H9 (cell line): ENCODE measurements around the gene MRPS34. TPM values are rescaled to one million over a fixed set of nuclear protein-coding genes. Genes with fewer than 3 reads are reported as not detected.

Experiments used
- DNase-seq: peaks from one replicate; pipeline ENCODE4 v3.0.0-alpha.2; 2017
- H2AFZ ChIP-seq: one replicate; pipeline ENCODE4 v1.6.1; 2013; ENCODE audit warnings: mild to moderate bottlenecking, low read length, control low read depth, moderate library complexity
- H2AK5ac ChIP-seq: 2 replicates; pipeline ENCODE4 v1.6.1; 2013; ENCODE audit warnings: low read length, control low read depth, mixed read lengths; ENCODE audit not compliant: insufficient read length
- H2BK120ac ChIP-seq: one replicate; pipeline ENCODE4 v1.6.1; 2013; ENCODE audit warnings: low read depth, mild to moderate bottlenecking, low read length, control low read depth, inconsistent platforms; ENCODE audit not compliant: poor library complexity, severe bottlenecking
- H2BK12ac ChIP-seq: 2 replicates; pipeline ENCODE4 v1.6.1; 2013; ENCODE audit warnings: low read length, control low read depth, mixed read lengths, low read depth; ENCODE audit not compliant: insufficient read length
- H2BK15ac ChIP-seq: 2 replicates; pipeline ENCODE4 v1.6.1; 2013; ENCODE audit warnings: low read depth, low read length, control low read depth
- H2BK20ac ChIP-seq: one replicate; pipeline ENCODE4 v1.6.1; 2013; ENCODE audit warnings: low read depth, mild to moderate bottlenecking, low read length, control low read depth, inconsistent platforms; ENCODE audit not compliant: poor library complexity, severe bottlenecking
- H2BK5ac ChIP-seq: 2 replicates; pipeline ENCODE4 v1.6.1; 2013; ENCODE audit warnings: low read length, control low read depth, mixed read lengths; ENCODE audit not compliant: insufficient read length
- H3K14ac ChIP-seq: 2 replicates; pipeline ENCODE4 v1.6.1; 2013; ENCODE audit warnings: low read length, control low read depth; ENCODE audit not compliant: insufficient read depth
- H3K18ac ChIP-seq: 2 replicates; pipeline ENCODE4 v1.6.1; 2013; ENCODE audit warnings: low read depth, mild to moderate bottlenecking, mixed read lengths, low read length, control low read depth; ENCODE audit not compliant: insufficient read length
- H3K23ac ChIP-seq: 2 replicates; pipeline ENCODE4 v1.6.1; 2013; ENCODE audit warnings: low read length, control low read depth, mixed read lengths, low read depth; ENCODE audit not compliant: insufficient read length
- H3K23me2 ChIP-seq: 2 replicates; pipeline ENCODE4 v1.6.1; 2013; ENCODE audit warnings: low read depth, mild to moderate bottlenecking, mixed read lengths, low read length, control low read depth; ENCODE audit not compliant: insufficient read length, poor library complexity, severe bottlenecking
- H3K27ac ChIP-seq: 2 replicates; pipeline ENCODE4 v1.5.1; 2013; ENCODE audit warnings: low read length, control low read depth, mixed read lengths, low read depth; ENCODE audit not compliant: insufficient read length
- H3K27me3 ChIP-seq: 2 replicates; pipeline ENCODE4 v1.6.1; 2013; ENCODE audit warnings: low read length, control low read depth, inconsistent platforms; ENCODE audit not compliant: insufficient read depth
- H3K4ac ChIP-seq: 2 replicates; pipeline ENCODE4 v1.6.1; 2013; ENCODE audit warnings: low read depth, mild to moderate bottlenecking, control low read depth, inconsistent platforms, low read length, moderate library complexity
- H3K4me1 ChIP-seq: 2 replicates; pipeline ENCODE4 v1.6.1; 2013; ENCODE audit warnings: low read length, control low read depth, inconsistent platforms; ENCODE audit not compliant: insufficient read depth
- H3K4me2 ChIP-seq: 2 replicates; pipeline ENCODE4 v1.6.1; 2013; ENCODE audit warnings: low read length, control low read depth, mixed read lengths; ENCODE audit not compliant: insufficient read length, insufficient read depth
- H3K56ac ChIP-seq: 2 replicates; pipeline ENCODE4 v1.6.1; 2013; ENCODE audit warnings: low read depth, mild to moderate bottlenecking, mixed read lengths, low read length, control low read depth; ENCODE audit not compliant: insufficient read length
- H3K79me1 ChIP-seq: 2 replicates; pipeline ENCODE4 v1.6.1; 2013; ENCODE audit warnings: low read depth, mild to moderate bottlenecking, moderate library complexity, low read length, control low read depth, inconsistent platforms; ENCODE audit not compliant: insufficient read depth, poor library complexity, severe bottlenecking
- H3K79me2 ChIP-seq: 2 replicates; pipeline ENCODE4 v1.6.1; 2013; ENCODE audit warnings: low read length, control low read depth, inconsistent platforms; ENCODE audit not compliant: insufficient read depth
- H3K9ac ChIP-seq: 2 replicates; pipeline ENCODE4 v1.6.1; 2013; ENCODE audit warnings: low read length, control low read depth, mixed read lengths; ENCODE audit not compliant: insufficient read length; ENCODE audit errors: extremely low read depth
- H3K9me3 ChIP-seq: one replicate; pipeline ENCODE4 v1.6.1; 2013; ENCODE audit warnings: low read depth, low read length, inconsistent platforms; ENCODE audit not compliant: control insufficient read depth
- H3T11ph ChIP-seq: one replicate; pipeline ENCODE4 v1.6.1; 2013; ENCODE audit warnings: mild to moderate bottlenecking, low read length, control low read depth, inconsistent platforms
- H4K20me1 ChIP-seq: one replicate; pipeline ENCODE4 v1.6.1; 2013; ENCODE audit not compliant: control insufficient read depth, insufficient read length, insufficient read depth
- H4K5ac ChIP-seq: 2 replicates; pipeline ENCODE4 v1.6.1; 2013; ENCODE audit warnings: low read depth, mild to moderate bottlenecking, mixed read lengths, low read length, control low read depth; ENCODE audit not compliant: insufficient read length
- H4K8ac ChIP-seq: replicated peaks from 2 replicates; pipeline ENCODE4 v1.6.1; 2013; ENCODE audit warnings: low read length, control low read depth, mixed read lengths, low read depth; ENCODE audit not compliant: insufficient read length
- H4K91ac ChIP-seq: 2 replicates; pipeline ENCODE4 v1.6.1; 2013; ENCODE audit warnings: low read depth, mild to moderate bottlenecking, moderate library complexity, mixed read lengths, low read length, control low read depth; ENCODE audit not compliant: insufficient read length
- H3K27ac Mint-ChIP-seq, 3 experiments: 2 replicates in 2 of 3; 3 replicates in 1 of 3; pipeline ENCODE4 v1.8.0; 2020 to 2021; ENCODE audit warnings: mixed read lengths in 3 of 3, mild to moderate bottlenecking in 1 of 3, moderate library complexity in 1 of 3
- H3K27me3 Mint-ChIP-seq: 2 replicates; pipeline ENCODE4 v1.8.0; 2021; ENCODE audit warnings: low read depth, mild to moderate bottlenecking, moderate library complexity, mixed read lengths
- H3K36me3 Mint-ChIP-seq, 3 experiments: 2 replicates in 2 of 3; 3 replicates in 1 of 3; pipeline ENCODE4 v1.8.0; 2020 to 2021; ENCODE audit warnings: low read depth in 3 of 3, mixed read lengths in 3 of 3; ENCODE audit not compliant: insufficient read depth in 1 of 3
- H3K4me1 Mint-ChIP-seq, 2 experiments: 2 replicates each; pipeline ENCODE4 v1.8.0; 2020; ENCODE audit warnings: mixed read lengths in 2 of 2
- H3K4me3 Mint-ChIP-seq, 2 experiments: 2 replicates in 1 of 2; 3 replicates in 1 of 2; pipeline ENCODE4 v1.8.0; 2020 to 2021; ENCODE audit warnings: mild to moderate bottlenecking in 2 of 2, mixed read lengths in 2 of 2, moderate library complexity in 1 of 2
- H3K9me3 Mint-ChIP-seq, 2 experiments: 2 replicates in 1 of 2; 3 replicates in 1 of 2; pipeline ENCODE4 v1.8.0; 2020; ENCODE audit warnings: mild to moderate bottlenecking in 2 of 2, mixed read lengths in 2 of 2, moderate library complexity in 1 of 2
- WGBS: extraction: QIAGEN DNeasy Blood & Tissue Kit; methylation state at CpG from one replicate; pipeline ENCODE4 v1.1.7; 2013; ENCODE audit warnings: missing lambda C conversion rate, low lambda C conversion rate, mixed read lengths; ENCODE audit not compliant: insufficient read length; ENCODE audit errors: extremely low coverage; 5-methylcytosine and 5-hydroxymethylcytosine counted together
- total RNA-seq: library from RNA; stranded (reverse); gene quantifications from 2 replicates; pipeline ENCODE4 v1.2.1, GENCODE V29; 2021
- TF ChIP-seq, protein P1 (sequence below): fragments of 200-600 bp; sonication (generic); conservative IDR thresholded peaks from 3 replicates; pipeline ENCODE4 v1.8.0; 2021; ENCODE audit warnings: antibody characterized with exemption, mild to moderate bottlenecking

Gene MRPS34
- total RNA-seq, 1 experiment from 2014 or later = 205 TPM

DNA sequence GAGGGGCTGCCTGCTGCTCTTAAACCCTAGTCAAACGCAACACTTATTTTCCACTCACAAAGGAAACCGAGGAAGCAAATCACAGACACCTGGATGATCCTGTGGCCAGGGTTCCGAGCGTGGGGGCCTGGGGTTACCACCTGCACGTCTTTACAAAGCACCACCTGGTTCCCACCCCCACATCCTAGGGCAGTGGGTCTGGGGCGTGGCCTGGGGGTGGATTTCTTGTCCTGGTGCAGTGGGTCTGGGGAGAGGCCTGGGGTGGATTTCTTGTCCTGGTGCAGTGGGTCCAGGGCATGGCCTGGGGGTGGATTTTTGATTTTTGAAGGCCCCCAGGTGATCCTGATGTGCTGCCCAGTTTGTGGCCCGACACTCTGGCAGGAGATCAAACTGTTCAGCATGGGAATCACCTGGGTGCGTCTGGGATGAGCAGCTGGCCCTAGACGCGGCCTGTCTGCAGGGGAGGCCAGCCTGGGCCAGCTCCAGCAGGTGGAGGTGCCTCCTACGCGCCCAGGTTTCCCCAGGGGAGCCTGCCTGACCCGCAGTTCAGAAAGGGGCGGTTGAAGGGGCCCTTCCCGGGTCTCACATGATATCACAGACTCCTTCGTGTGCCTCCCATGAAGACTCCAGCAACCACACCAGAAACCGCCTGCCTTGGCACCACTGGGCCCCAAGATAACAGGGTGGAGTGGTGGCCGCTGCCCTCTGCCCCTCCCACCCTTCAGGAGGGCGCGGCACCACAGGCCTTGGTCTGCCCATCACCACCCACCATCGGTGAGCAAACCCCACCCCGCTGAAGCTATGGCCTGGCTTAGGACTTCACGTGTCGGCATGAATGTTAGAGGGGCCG lies 47.4 kb upstream of the MRPS34 start:
- Histone ChIP-seq H3K27me3 (no peaks in the 10 kb centered on the region), H3K9ac (no peak overlapping the region), H3K23ac (no peak overlapping the region), H2BK5ac (no peak overlapping the region), H2BK20ac (no peak overlapping the region), H4K5ac (no peak overlapping the region), H2AK5ac (no peak overlapping the region), H2BK120ac (no peak overlapping the region), H3K18ac (no peak overlapping the region), H3K4me1 (no peaks in the 10 kb centered on the region), H4K20me1 (no peaks in the 10 kb centered on the region), H2BK12ac (no peak overlapping the region), H3K27ac (no peak overlapping the region), H4K91ac (no peak overlapping the region), H4K8ac (no peak overlapping the region), H3K23me2 (no peaks in the 10 kb centered on the region), H3K79me2 (no peaks in the 10 kb centered on the region), H2BK15ac (no peak overlapping the region), H3K4ac (no peak overlapping the region), H2AFZ (no peak overlapping the region), H3K4me2 (no peak overlapping the region), H3K14ac (no peak overlapping the region), H3T11ph (no peak overlapping the region), H3K79me1 (peaks cover 1% of the 10 kb centered on the region), H3K9me3 (no peaks in the 10 kb centered on the region), H3K56ac (no peak overlapping the region)
- H3K9me3 Mint-ChIP-seq = no peaks in the 10 kb centered on the region
- DNase-seq = no peak
- H3K27ac Mint-ChIP-seq = no peak overlapping the region
- H3K4me3 Mint-ChIP-seq = no peak overlapping the region
- no CpG with 5 or more reads among the region's 25 CpGs for WGBS
- H3K4me1 Mint-ChIP-seq = no peaks in the 10 kb centered on the region
- peaks cover 2% of the 10 kb centered on the region for H3K27me3 Mint-ChIP-seq
- peaks cover 2 to 13% (median 8%) of the 10 kb centered on the region in 3 experiments for H3K36me3 Mint-ChIP-seq
- TF ChIP-seq, protein P1, sequence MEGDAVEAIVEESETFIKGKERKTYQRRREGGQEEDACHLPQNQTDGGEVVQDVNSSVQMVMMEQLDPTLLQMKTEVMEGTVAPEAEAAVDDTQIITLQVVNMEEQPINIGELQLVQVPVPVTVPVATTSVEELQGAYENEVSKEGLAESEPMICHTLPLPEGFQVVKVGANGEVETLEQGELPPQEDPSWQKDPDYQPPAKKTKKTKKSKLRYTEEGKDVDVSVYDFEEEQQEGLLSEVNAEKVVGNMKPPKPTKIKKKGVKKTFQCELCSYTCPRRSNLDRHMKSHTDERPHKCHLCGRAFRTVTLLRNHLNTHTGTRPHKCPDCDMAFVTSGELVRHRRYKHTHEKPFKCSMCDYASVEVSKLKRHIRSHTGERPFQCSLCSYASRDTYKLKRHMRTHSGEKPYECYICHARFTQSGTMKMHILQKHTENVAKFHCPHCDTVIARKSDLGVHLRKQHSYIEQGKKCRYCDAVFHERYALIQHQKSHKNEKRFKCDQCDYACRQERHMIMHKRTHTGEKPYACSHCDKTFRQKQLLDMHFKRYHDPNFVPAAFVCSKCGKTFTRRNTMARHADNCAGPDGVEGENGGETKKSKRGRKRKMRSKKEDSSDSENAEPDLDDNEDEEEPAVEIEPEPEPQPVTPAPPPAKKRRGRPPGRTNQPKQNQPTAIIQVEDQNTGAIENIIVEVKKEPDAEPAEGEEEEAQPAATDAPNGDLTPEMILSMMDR = no peak
